Naive thymus-derived CD4-positive, alpha-beta T cell (primary cell): Measurements from ENCODE around the gene SERTAD2. TPM values are rescaled to one million over a fixed set of nuclear protein-coding genes. Genes with fewer than 3 reads are reported as not detected.

ENCODE experiments used
- ATAC-seq: fragments of 150-1000 bp; cut with Tn5 transposase; 2 replicates; pipeline ENCODE4 v1.10.0; 2021; ENCODE audit warnings: mild to moderate bottlenecking, moderate library complexity
- CTCF ChIA-PET: fragments of 350-600 bp; sonication (Branson Sonifier 250); formaldehyde crosslinking; loops from one replicate; lab custom pipeline; 2021; ENCODE audit warnings: antibody characterized with exemption; lab: Charles Lee
- POLR2A ChIA-PET: fragments of 350-600 bp; sonication (Branson Sonifier 250); formaldehyde crosslinking; loops from one replicate; lab custom pipeline; 2021; ENCODE audit warnings: antibody characterized with exemption, inconsistent platforms; lab: Charles Lee
- DNase-seq, 9 donors: peaks; one replicate each; pipeline versions ENCODE4 v3.0.0 to v3.0.0-alpha.2; 2020 to 2022; ENCODE audit warnings: mixed read lengths in 1 of 9
- H3K27ac ChIP-seq: one replicate; pipeline ENCODE4 v1.7.0; 2013; ENCODE audit warnings: mild to moderate bottlenecking, low read depth, low read length, moderate library complexity
- H3K27me3 ChIP-seq, 2 donors: one replicate each; pipeline ENCODE4 v1.7.0; 2013; ENCODE audit warnings: low read length in 2 of 2, mild to moderate bottlenecking in 2 of 2, moderate library complexity in 2 of 2; ENCODE audit not compliant: control insufficient read depth in 2 of 2, insufficient read depth in 2 of 2
- H3K36me3 ChIP-seq, 3 experiments: 1 replicate in 2 of 3; 2 replicates in 1 of 3; pipeline ENCODE4 v1.7.0; 2013; ENCODE audit warnings: low read length in 3 of 3, mild to moderate bottlenecking in 3 of 3, moderate library complexity in 1 of 3; ENCODE audit not compliant: insufficient read depth in 3 of 3, control insufficient read depth in 2 of 3
- H3K4me1 ChIP-seq, 2 donors: one replicate each; pipeline ENCODE4 v1.7.0; 2013; ENCODE audit warnings: low read length in 2 of 2, mild to moderate bottlenecking in 2 of 2, moderate library complexity in 1 of 2; ENCODE audit not compliant: control insufficient read depth in 2 of 2, insufficient read depth in 2 of 2
- H3K4me3 ChIP-seq: 2 replicates; pipeline ENCODE4 v1.7.0; 2013; ENCODE audit warnings: mild to moderate bottlenecking, low read length
- H3K9me3 ChIP-seq, 3 experiments: 1 replicate in 2 of 3; 2 replicates in 1 of 3; pipeline ENCODE4 v1.7.0; 2013; ENCODE audit warnings: low read length in 3 of 3; ENCODE audit not compliant: control insufficient read depth in 2 of 3
- H3K27ac Mint-ChIP-seq, 9 donors: one replicate each; pipeline ENCODE4 v1.8.0; 2020 to 2022; ENCODE audit warnings: mixed read lengths in 9 of 9, mild to moderate bottlenecking in 8 of 9, moderate library complexity in 5 of 9, inconsistent platforms in 2 of 9
- H3K27me3 Mint-ChIP-seq, 5 donors: one replicate each; pipeline ENCODE4 v1.8.0; 2021 to 2022; ENCODE audit warnings: mixed read lengths in 5 of 5, mild to moderate bottlenecking in 1 of 5
- H3K36me3 Mint-ChIP-seq, 5 donors: one replicate each; pipeline ENCODE4 v1.8.0; 2020 to 2022; ENCODE audit warnings: mixed read lengths in 5 of 5, mild to moderate bottlenecking in 3 of 5, inconsistent platforms in 1 of 5
- H3K4me1 Mint-ChIP-seq, 7 donors: one replicate each; pipeline ENCODE4 v1.8.0; 2020 to 2022; ENCODE audit warnings: mixed read lengths in 7 of 7, mild to moderate bottlenecking in 3 of 7, inconsistent platforms in 1 of 7
- H3K4me3 Mint-ChIP-seq, 10 donors: one replicate each; pipeline ENCODE4 v1.8.0; 2020 to 2022; ENCODE audit warnings: mild to moderate bottlenecking in 10 of 10, mixed read lengths in 10 of 10, moderate library complexity in 6 of 10, inconsistent platforms in 2 of 10
- H3K9me3 Mint-ChIP-seq, 11 donors: one replicate each; pipeline ENCODE4 v1.8.0; 2020 to 2022; ENCODE audit warnings: mixed read lengths in 11 of 11, mild to moderate bottlenecking in 4 of 11, inconsistent platforms in 1 of 11, moderate library complexity in 1 of 11
- intact Hi-C, 2 donors: fragments of 100-400 bp; cut with micrococcal nuclease; formaldehyde crosslinking; loops; one replicate each; pipeline ENCODE4 v1.15.1; 2023
- polyA plus RNA-seq, 2 donors: library from polyadenylated mRNA; unstranded; fragments of 300-500 nt; fragmentation: Illumina TruSeq; gene quantifications; one replicate each; pipeline ENCODE4 v1.2.3, GENCODE V29; 2021
- total RNA-seq, 6 experiments: library from RNA in 5 of 6; stranded (reverse) in 5 of 6; gene quantifications; 1 replicate in 5 of 6; 2 replicates in 1 of 6; pipeline ENCODE4 v1.2.3 and lab custom pipeline; 2021 to 2026

The SERTAD2 gene
- total and polyA plus RNA-seq, 7 experiments from 2014 or later: 5.2 to 43.8 (median 35.0) TPM

GRCh38 chr2:64626146-64626809, 27.4 kb downstream of the SERTAD2 start:
- Histone ChIP-seq H3K4me1 (no peaks in the 10 kb centered on the region), H3K27ac (no peak overlapping the region), H3K9me3 (no peaks in the 10 kb centered on the region), H3K27me3 (no peaks in the 10 kb centered on the region), H3K4me3 (no peak overlapping the region), H3K36me3 (peaks cover 0 to 7% (median 0%) of the 10 kb centered on the region in 3 experiments)
- intact Hi-C loops: no loop called here
- Mint-ChIP-seq H3K27me3 (peaks cover 0 to 3% (median 0%) of the 10 kb centered on the region in 5 donors), H3K27ac (peak overlapping the region in 1 of 9 donors; percentile 20), H3K4me3 (no peak overlapping the region), H3K4me1 (peaks cover 0 to 6% (median 0%) of the 10 kb centered on the region in 7 donors), H3K9me3 (peaks cover 0 to 2% (median 0%) of the 10 kb centered on the region in 11 donors), H3K36me3 (peaks cover 0 to 10% (median 0%) of the 10 kb centered on the region in 5 donors)
- POLR2A ChIA-PET: no interaction called here
- ATAC-seq (no peak), DNase-seq (no peak)
- CTCF ChIA-PET: interaction anchor here (0.7 to 1.3 kb wide), 3 partner anchors 8 to 40 kb away, joined by 3 read pairs; no protein-coding TSS in a partner anchor

DNA sequence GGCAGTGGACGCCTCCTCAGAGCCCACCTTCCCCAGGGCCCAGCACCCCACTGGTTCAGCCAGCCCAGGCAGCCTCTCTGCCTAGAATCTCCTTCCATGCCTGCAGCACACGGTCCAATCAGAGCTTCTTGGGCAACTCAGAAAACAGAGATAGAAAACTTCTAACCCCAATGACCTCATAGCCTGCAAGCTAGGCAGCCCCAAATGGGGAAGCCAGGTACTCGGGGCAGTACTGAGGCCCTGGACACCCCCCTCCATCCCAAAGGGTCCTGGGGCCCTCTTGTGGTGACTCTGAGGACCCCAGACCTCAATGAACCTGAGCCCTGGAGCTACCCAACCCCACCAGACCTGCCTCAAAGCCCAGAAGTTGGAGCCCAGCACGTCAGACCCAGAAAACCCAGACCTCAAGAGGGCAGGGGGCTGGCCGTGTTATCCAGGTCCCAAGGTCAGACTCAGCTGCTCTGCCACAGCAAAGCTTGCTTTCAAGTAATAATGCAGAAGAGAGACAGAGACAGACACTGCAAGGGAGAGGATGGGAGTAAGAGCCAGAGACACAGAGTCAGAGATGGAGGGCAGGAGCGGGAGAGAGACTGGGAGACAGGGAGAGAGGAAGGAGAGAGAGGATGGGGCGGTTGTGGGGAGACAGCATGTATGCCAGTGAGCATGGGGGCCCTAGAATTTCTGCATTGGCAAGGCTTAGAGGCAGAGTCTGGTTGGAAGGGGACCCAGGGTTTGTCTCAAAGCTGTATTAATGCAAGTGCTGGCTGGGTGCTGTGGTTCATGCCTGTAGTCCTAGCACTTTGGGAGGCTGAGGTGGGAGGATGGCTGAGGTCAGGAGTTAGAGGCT, 28.2 kb downstream of the SERTAD2 start:
- ATAC-seq (peak; percentile 37), DNase-seq (no peak)
- Histone ChIP-seq H3K9me3 (no peaks in the 10 kb centered on the region), H3K27me3 (no peaks in the 10 kb centered on the region), H3K36me3 (no peaks in the 10 kb centered on the region), H3K27ac (no peak overlapping the region), H3K4me3 (no peak overlapping the region), H3K4me1 (no peaks in the 10 kb centered on the region)
- peak overlapping the region in 4 of 9 donors; percentile 13 to 54 (median 28) for H3K27ac Mint-ChIP-seq
- peaks cover 0 to 3% (median 0%) of the 10 kb centered on the region in 7 donors for H3K4me1 Mint-ChIP-seq
- peaks cover 0 to 9% (median 0%) of the 10 kb centered on the region in 5 donors for H3K27me3 Mint-ChIP-seq
- no peak overlapping the region for H3K4me3 Mint-ChIP-seq
- H3K9me3 Mint-ChIP-seq: peaks cover 0 to 2% (median 0%) of the 10 kb centered on the region in 11 donors
- peaks cover 0 to 4% (median 0%) of the 10 kb centered on the region in 5 donors for H3K36me3 Mint-ChIP-seq
- POLR2A ChIA-PET: no interaction called here
- CTCF ChIA-PET: interaction anchor here (0.6 to 1.3 kb wide), 5 partner anchors 9 to 459 kb away, joined by 3 to 4 read pairs (median 3); no protein-coding TSS in a partner anchor
- intact Hi-C loops: no loop called here

- Histone ChIP-seq H3K9me3 (no peaks in the 10 kb centered on the region), H3K27me3 (no peaks in the 10 kb centered on the region), H3K36me3 (no peaks in the 10 kb centered on the region), H3K4me1 (no peaks in the 10 kb centered on the region), H3K27ac (no peak overlapping the region), H3K4me3 (no peak overlapping the region)
- Mint-ChIP-seq H3K4me3 (no peak overlapping the region), H3K9me3 (peaks cover 0 to 2% (median 0%) of the 10 kb centered on the region in 11 donors), H3K4me1 (peaks cover 0 to 3% (median 0%) of the 10 kb centered on the region in 7 donors), H3K27me3 (peaks cover 0 to 11% (median 0%) of the 10 kb centered on the region in 5 donors), H3K36me3 (peaks cover 0 to 4% (median 0%) of the 10 kb centered on the region in 5 donors), H3K27ac (peak overlapping the region in 1 of 9 donors; percentile 13)
- ATAC-seq (no peak), DNase-seq (no peak)
- ChIA-PET POLR2A (no interaction called here), CTCF (interaction anchor here (0.6 kb wide), 1 partner anchor 80 kb away, joined by 3 read pairs; no protein-coding TSS in a partner anchor)
- intact Hi-C loops: no loop called here
Observed at GRCh38 chr2:64624862-64625261, 28.9 kb downstream of the SERTAD2 start.

DNA sequence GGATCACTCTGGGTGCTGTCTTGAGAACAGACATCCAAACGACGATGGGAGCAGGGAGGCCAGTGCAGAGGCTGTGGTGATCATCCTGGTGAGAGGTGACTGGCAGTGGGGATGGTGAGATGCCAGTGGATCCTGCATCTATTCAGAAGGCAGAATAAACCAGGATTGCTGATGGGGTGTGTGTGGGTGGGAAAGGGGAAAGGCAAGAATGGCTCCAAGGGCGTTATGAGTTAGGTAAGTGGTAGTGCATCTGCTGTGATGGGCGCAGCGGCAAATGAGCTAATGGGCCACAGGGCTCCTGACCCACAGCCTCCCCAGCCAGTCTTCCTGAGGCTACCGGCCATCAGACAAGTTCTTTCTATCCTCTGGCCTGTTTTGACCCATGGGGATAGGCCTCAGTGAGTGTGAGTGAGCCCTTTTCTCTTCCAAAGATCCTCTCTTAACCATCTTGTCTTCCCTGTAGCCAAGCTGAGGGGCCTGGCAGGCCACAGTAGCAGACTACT, 29.6 kb downstream of the SERTAD2 start:
- no peak overlapping the region for H3K27ac ChIP-seq
- DNase-seq (no peak), ATAC-seq (no peak)
- Mint-ChIP-seq H3K9me3 (peaks cover 0 to 2% (median 0%) of the 10 kb centered on the region in 11 donors), H3K36me3 (no peaks in the 10 kb centered on the region), H3K4me3 (no peak overlapping the region), H3K27me3 (peaks cover 0 to 16% (median 0%) of the 10 kb centered on the region in 5 donors), H3K27ac (peak overlapping the region in 1 of 9 donors; percentile 22), H3K4me1 (peaks cover 0 to 4% (median 0%) of the 10 kb centered on the region in 7 donors)
- ChIA-PET CTCF (interaction anchor here (1.1 kb wide), 1 partner anchor 137 kb away, joined by 3 read pairs; no protein-coding TSS in a partner anchor), POLR2A (no interaction called here)
- H3K36me3 ChIP-seq: no peaks in the 10 kb centered on the region
- no peaks in the 10 kb centered on the region for H3K27me3 ChIP-seq
- intact Hi-C loops: no loop called here
- H3K9me3 ChIP-seq: no peaks in the 10 kb centered on the region
- no peaks in the 10 kb centered on the region for H3K4me1 ChIP-seq
- no peak overlapping the region for H3K4me3 ChIP-seq

- Mint-ChIP-seq H3K4me3 (peak overlapping the region in 1 of 10 donors; percentile 51), H3K27me3 (peaks cover 0 to 19% (median 0%) of the 10 kb centered on the region in 5 donors), H3K36me3 (no peaks in the 10 kb centered on the region), H3K9me3 (peaks cover 0 to 2% (median 0%) of the 10 kb centered on the region in 11 donors), H3K27ac (no peak overlapping the region), H3K4me1 (peaks cover 0 to 4% (median 0%) of the 10 kb centered on the region in 7 donors)
- intact Hi-C loops: no loop called here
- POLR2A ChIA-PET: no interaction called here
- no peak overlapping the region for H3K27ac ChIP-seq
- ATAC-seq: no peak
- H3K4me3 ChIP-seq: no peak overlapping the region
- H3K4me1 ChIP-seq: no peaks in the 10 kb centered on the region
- CTCF ChIA-PET: interaction anchor here (0.7 to 1.1 kb wide), 2 partner anchors 49 to 136 kb away, joined by 3 read pairs; no protein-coding TSS in a partner anchor
- peak in 1 of 9 donors; percentile 14 for DNase-seq
- no peaks in the 10 kb centered on the region for H3K27me3 ChIP-seq
- no peaks in the 10 kb centered on the region for H3K36me3 ChIP-seq
- H3K9me3 ChIP-seq: no peaks in the 10 kb centered on the region
Observed at GRCh38 chr2:64623242-64623850, 30.4 kb downstream of the SERTAD2 start.
